Measurements from ENCODE around the gene IGSF10.
A peak's percentile ranks its signal among the peaks of the same experiment; 100 is the strongest.

Gene IGSF10

GRCh38 chr3:151423091-151423490 lies 37.8 kb downstream of the IGSF10 start:
- DNase-seq (ENCODE audit: low spot score), result no peak

- no peak for DNase-seq (ENCODE audit: low spot score)
Measured at GRCh38 chr3:151421938-151422337, 38.9 kb downstream of the IGSF10 start.

GRCh38 chr3:151419806-151420205 lies 41.1 kb downstream of the IGSF10 start:
- DNase-seq (ENCODE audit: low spot score), result no peak

GRCh38 chr3:151415289-151415688 lies 45.6 kb downstream of the IGSF10 start:
- DNase-seq (ENCODE audit: low spot score), result no peak

GRCh38 chr3:151412989-151413388 lies 47.9 kb downstream of the IGSF10 start:
- DNase-seq (ENCODE audit: low spot score), result peak; percentile 43
